SK-N-SH treated with all-trans-retinoic acid at 6 μM for 48 hours (cell line): ENCODE measurements around the gene TMEM132D.

ENCODE experiments used
- CREB5 ChIP-seq: fragments of 250-450 bp; sonication (Bioruptor Pico); IDR thresholded peaks from 2 replicates; pipeline ENCODE4 v1.5.1; 2020; ENCODE audit warnings: low read depth, mild to moderate bottlenecking, moderate library complexity
- CSRNP3 ChIP-seq: fragments of 250-450 bp; sonication (Bioruptor Pico); IDR thresholded peaks from 2 replicates; pipeline ENCODE4 v1.5.1; 2021; ENCODE audit warnings: mild to moderate bottlenecking, moderate library complexity
- OSR1 ChIP-seq: fragments of 250-450 bp; sonication (Bioruptor Pico); IDR thresholded peaks from 2 replicates; pipeline ENCODE4 v1.8.0; 2022; ENCODE audit warnings: moderate library complexity, mild to moderate bottlenecking, inconsistent platforms
- PPARA ChIP-seq: fragments of 250-450 bp; sonication (Bioruptor Pico); IDR thresholded peaks from 2 replicates; pipeline ENCODE4 v1.5.0; 2020; ENCODE audit warnings: mild to moderate bottlenecking, borderline replicate concordance
- RARB ChIP-seq: fragments of 250-450 bp; sonication (Bioruptor Pico); IDR thresholded peaks from 2 replicates; pipeline ENCODE4 v1.8.0; 2021; ENCODE audit warnings: mild to moderate bottlenecking, moderate library complexity
- ZC3H10 ChIP-seq: fragments of 250-450 bp; sonication (Bioruptor Pico); IDR thresholded peaks from 2 replicates; pipeline ENCODE4 v1.5.1; 2021; ENCODE audit warnings: mild to moderate bottlenecking, moderate library complexity
- ZFP3 ChIP-seq: fragments of 250-450 bp; sonication (Bioruptor Pico); IDR thresholded peaks from 2 replicates; pipeline ENCODE4 v1.5.0; 2020; ENCODE audit warnings: mild to moderate bottlenecking, moderate library complexity
- ZFP30 ChIP-seq: fragments of 450-650 bp; formaldehyde crosslinking; IDR thresholded peaks from 2 replicates; pipeline ENCODE4 v1.5.0; 2022; ENCODE audit warnings: mild to moderate bottlenecking, moderate library complexity
- ZNF565 ChIP-seq: fragments of 450-650 bp; formaldehyde crosslinking; conservative IDR thresholded peaks from 2 replicates; pipeline ENCODE4 v1.5.0; 2020; ENCODE audit warnings: low read depth, mild to moderate bottlenecking, moderate library complexity

- TF ChIP-seq ZFP3 (CRISPR knock-in tag), result no peak
- TF ChIP-seq PPARA (CRISPR knock-in tag), result no peak
- TF ChIP-seq ZFP30 (CRISPR knock-in tag), result no peak
- TF ChIP-seq ZC3H10 (CRISPR knock-in tag), result no peak
- TF ChIP-seq CSRNP3 (CRISPR knock-in tag), result no peak
- TF ChIP-seq ZNF565 (CRISPR knock-in tag), result no peak
- TF ChIP-seq CREB5 (CRISPR knock-in tag), result no peak
- TF ChIP-seq RARB, result no peak
- TF ChIP-seq OSR1 (CRISPR knock-in tag), result no peak
Observed at GRCh38 chr12:129776977-129777667, 126.7 kb downstream of the TMEM132D start.
